NCI-H2107 treated with DMSO at 0.1 percent for 48 hours (cell line): ENCODE results near the gene BCO2.
"Not testable (repeated sequence)": the region's sequence is repeated elsewhere in the genome, so short reads cannot be mapped to it uniquely, and the experiment has no call there.

Experiments
- DNase-seq: peaks from one replicate; lab custom pipeline; 2025; ENCODE audit not compliant: unreplicated experiment; lab: John Stamatoyannopoulos, UW

The BCO2 gene

GRCh38 chr11:112166562-112166961, 8.8 kb upstream of the BCO2 start:
- no peak for DNase-seq

GRCh38 chr11:112167145-112167544, 8.2 kb upstream of the BCO2 start, which contains the start of gene TEX12:
Gene TEX12, plus strand, starts transcription at chr11:112167372. Its CDS starts 1,897 bp downstream, at chr11:112169269.
- no peak for DNase-seq

GRCh38 chr11:112172362-112172994, 2.8 kb upstream of the BCO2 start:
- DNase-seq = no peak

GRCh38 chr11:112173152-112173551, 2.2 kb upstream of the BCO2 start:
- DNase-seq = no peak

GRCh38 chr11:112175599-112175952, 264 bp downstream of the BCO2 start:
- no peak for DNase-seq

- no peak for DNase-seq
These were observed 765 bp downstream of the BCO2 start for GRCh38 chr11:112176077-112176476.

GRCh38 chr11:112177589-112177988, 2.3 kb downstream of the BCO2 start:
- DNase-seq = no peak

GRCh38 chr11:112178428-112178827, 3.1 kb downstream of the BCO2 start:
- DNase-seq = no peak

GRCh38 chr11:112178936-112179335, 3.6 kb downstream of the BCO2 start:
- DNase-seq = no peak

- DNase-seq = no peak
These were observed 4.3 kb downstream of the BCO2 start for GRCh38 chr11:112179601-112180000.

GRCh38 chr11:112182867-112183266, 7.6 kb downstream of the BCO2 start:
- no peak for DNase-seq

GRCh38 chr11:112185883-112186282, 10.6 kb downstream of the BCO2 start:
- no peak for DNase-seq

- no peak for DNase-seq
These were observed 11.0 kb downstream of the BCO2 start for GRCh38 chr11:112186304-112186703.

GRCh38 chr11:112195113-112195512, 19.8 kb downstream of the BCO2 start:
- DNase-seq = not testable (repeated sequence)

GRCh38 chr11:112195951-112196351, 20.6 kb downstream of the BCO2 start:
- no peak for DNase-seq

- DNase-seq = no peak
These were observed 21.3 kb downstream of the BCO2 start for GRCh38 chr11:112196519-112197087.

GRCh38 chr11:112199101-112199500, 23.8 kb downstream of the BCO2 start:
- DNase-seq = not testable (repeated sequence)

- DNase-seq = no peak
These were observed 24.9 kb downstream of the BCO2 start for GRCh38 chr11:112200252-112200651.

GRCh38 chr11:112206071-112206470, 30.8 kb downstream of the BCO2 start:
- DNase-seq = no peak

- no peak for DNase-seq
These were observed 35.6 kb downstream of the BCO2 start for GRCh38 chr11:112210890-112211289.

GRCh38 chr11:112211536-112211935, 36.2 kb downstream of the BCO2 start:
- DNase-seq = no peak

GRCh38 chr11:112212290-112212689, 37.0 kb downstream of the BCO2 start:
- DNase-seq = no peak

GRCh38 chr11:112212710-112213109, 37.4 kb downstream of the BCO2 start:
- DNase-seq = no peak
